HepG2 (cell line): Measurements from ENCODE around the gene DST. TPM values are rescaled to one million over a fixed set of nuclear protein-coding genes. Genes with fewer than 3 reads are reported as not detected.

Source experiments
- ATAC-seq: fragments of 200-7000 bp; cut with Tn5 transposase; 3 replicates; pipeline ENCODE4 v1.9.1; 2020; ENCODE audit warnings: mild to moderate bottlenecking, moderate library complexity
- BruUV-seq: library from RNA; stranded (reverse); fragments of 400-500 nt; replicated peaks from 2 replicates; lab custom pipeline; 2021; lab: Mats Ljungman, UMichigan
- CTCF ChIA-PET: fragments of 300-600 bp; formaldehyde crosslinking; extraction: SDS; loops from one replicate; lab custom pipeline; 2021; ENCODE audit warnings: low total read pairs, inconsistent platforms, low intra/inter-chr PET ratio; lab: Yijun Ruan, JAX
- POLR2A ChIA-PET: fragments of 350-600 bp; sonication (Branson Sonifier 250); formaldehyde crosslinking; loops from one replicate; lab custom pipeline; 2020; ENCODE audit warnings: antibody characterized with exemption, inconsistent platforms; lab: Yijun Ruan, JAX
- DNase-seq: peaks from one replicate; pipeline ENCODE4 v3.0.0-alpha.2; 2015; ENCODE audit warnings: low spot score
- FAIRE-seq: peaks from 3 replicates; lab custom pipeline; 2011; peaks lifted over from hg19 to GRCh38; lab: Jason Lieb, UNC
- H2AFZ ChIP-seq: one replicate; pipeline ENCODE4 v1.6.1; 2011; ENCODE audit warnings: low read length, inconsistent platforms
- H3K27ac ChIP-seq: fragments of 300-600 bp; 3 replicates; pipeline ENCODE4 v1.8.0; 2011; ENCODE audit warnings: mixed run types, mild to moderate bottlenecking, mixed read lengths, low read length, inconsistent platforms; ENCODE audit not compliant: insufficient read depth; ENCODE audit errors: extremely low read length
- H3K27me3 ChIP-seq, 2 experiments: fragments of 200-600 bp in 1 of 2; 2 replicates in 1 of 2; 3 replicates in 1 of 2; pipeline versions ENCODE4 v1.6.0 to v1.8.0; 2011; ENCODE audit warnings: low read length in 2 of 2, mild to moderate bottlenecking in 2 of 2, moderate library complexity in 2 of 2, inconsistent platforms in 1 of 2; ENCODE audit not compliant: insufficient read depth in 2 of 2, control insufficient read depth in 1 of 2
- H3K36me3 ChIP-seq, 2 experiments: fragments of 200-600 bp in 1 of 2; replicated peaks in 1 of 2; 2 replicates in 1 of 2; 3 replicates in 1 of 2; pipeline versions ENCODE4 v1.5.1 to v1.8.0; 2011; ENCODE audit warnings: low read length in 2 of 2, inconsistent platforms in 1 of 2; ENCODE audit not compliant: insufficient read depth in 2 of 2, control insufficient read depth in 1 of 2
- H3K4me1 ChIP-seq: 2 replicates; pipeline ENCODE4 v1.5.1; 2012; ENCODE audit warnings: low read length, inconsistent platforms; ENCODE audit not compliant: insufficient read depth
- H3K4me2 ChIP-seq: 2 replicates; pipeline ENCODE4 v1.6.0; 2011; ENCODE audit warnings: low read depth, low read length, inconsistent platforms
- H3K4me3 ChIP-seq, 3 experiments: fragments of 200-600 bp in 1 of 3; sonication (generic), shearing (Covaris generic) in 1 of 3; replicated peaks in 1 of 3; 2 replicates each; pipeline ENCODE4 v1.5.1; 2011 to 2016; ENCODE audit warnings: low read length in 3 of 3, inconsistent platforms in 2 of 3, low read depth in 2 of 3, mild to moderate bottlenecking in 2 of 3, control low read depth in 1 of 3, mixed read lengths in 1 of 3; ENCODE audit not compliant: insufficient read depth in 1 of 3
- H3K79me2 ChIP-seq: one replicate; pipeline ENCODE4 v1.6.1; 2011; ENCODE audit warnings: low read length, inconsistent platforms; ENCODE audit not compliant: insufficient read depth
- H3K9ac ChIP-seq: 2 replicates; pipeline ENCODE4 v1.6.0; 2011; ENCODE audit warnings: mild to moderate bottlenecking, low read depth, low read length, inconsistent platforms; ENCODE audit not compliant: insufficient read depth
- H3K9me3 ChIP-seq: 2 replicates; pipeline ENCODE4 v1.5.1; 2012; ENCODE audit warnings: mild to moderate bottlenecking, low read length
- H4K20me1 ChIP-seq: 2 replicates; pipeline ENCODE4 v1.6.0; 2011; ENCODE audit warnings: inconsistent platforms, mild to moderate bottlenecking, low read length, moderate library complexity; ENCODE audit not compliant: insufficient read depth
- CENPBD1 ChIP-seq: sonication (generic); formaldehyde crosslinking; IDR thresholded peaks from 2 replicates; pipeline ENCODE4 v1.8.0; 2022; ENCODE audit warnings: missing genetic modification reagents, low read depth, mild to moderate bottlenecking, borderline replicate concordance
- DDIT3 ChIP-seq: sonication (generic); formaldehyde crosslinking; IDR thresholded peaks from 2 replicates; pipeline ENCODE4 v1.4.0; 2020; ENCODE audit warnings: mild to moderate bottlenecking, missing genetic modification reagents
- FOXO4 ChIP-seq: sonication (generic); formaldehyde crosslinking; conservative IDR thresholded peaks from 2 replicates; pipeline ENCODE4 v1.8.1; 2023; ENCODE audit warnings: missing genetic modification reagents
- IKZF5 ChIP-seq: IDR thresholded peaks from 2 replicates; pipeline ENCODE4 v1.6.1; 2018; ENCODE audit warnings: missing genetic modification reagents, mild to moderate bottlenecking, missing compliant biosample characterization
- KLF12 ChIP-seq: sonication (generic); formaldehyde crosslinking; IDR thresholded peaks from 2 replicates; pipeline ENCODE4 v1.4.0; 2020; ENCODE audit warnings: missing genetic modification reagents, borderline replicate concordance
- KMT2B ChIP-seq: IDR thresholded peaks from 2 replicates; pipeline ENCODE4 v1.6.1; 2016; ENCODE audit warnings: missing genetic modification reagents, missing compliant biosample characterization
- MEF2D ChIP-seq: sonication (generic); formaldehyde crosslinking; IDR thresholded peaks from 2 replicates; pipeline ENCODE4 v1.5.1; 2020; ENCODE audit warnings: mild to moderate bottlenecking, missing genetic modification reagents
- PBX2 ChIP-seq: IDR thresholded peaks from 2 replicates; pipeline ENCODE4 v1.6.1; 2016; ENCODE audit warnings: control low read depth
- SMAD9 ChIP-seq: sonication (generic); formaldehyde crosslinking; IDR thresholded peaks from 2 replicates; pipeline ENCODE4 v1.5.1; 2020; ENCODE audit warnings: mild to moderate bottlenecking, missing genetic modification reagents
- SMARCE1 ChIP-seq: fragments of 450-650 bp; IDR thresholded peaks from 2 replicates; pipeline ENCODE4 v1.6.1; 2017; ENCODE audit warnings: borderline replicate concordance
- TARDBP ChIP-seq: sonication (generic); formaldehyde crosslinking; IDR thresholded peaks from 2 replicates; pipeline ENCODE4 v1.8.0; 2022; ENCODE audit warnings: mild to moderate bottlenecking, missing genetic modification reagents
- TBX3 ChIP-seq: fragments of 450-650 bp; IDR thresholded peaks from 2 replicates; pipeline ENCODE4 v1.6.1; 2017; ENCODE audit warnings: antibody characterized with exemption, mild to moderate bottlenecking, inconsistent platforms, borderline replicate concordance
- ZFP37 ChIP-seq: sonication (generic); formaldehyde crosslinking; IDR thresholded peaks from 2 replicates; pipeline ENCODE4 v1.4.0; 2020; ENCODE audit warnings: missing genetic modification reagents, borderline replicate concordance
- ZNF235 ChIP-seq: sonication (generic); formaldehyde crosslinking; IDR thresholded peaks from 2 replicates; pipeline ENCODE4 v1.8.1; 2023; ENCODE audit warnings: mild to moderate bottlenecking, missing genetic modification reagents, borderline replicate concordance
- ZNF350 ChIP-seq: sonication (generic); formaldehyde crosslinking; IDR thresholded peaks from 2 replicates; pipeline ENCODE4 v1.4.0; 2020; ENCODE audit warnings: mild to moderate bottlenecking, low read depth, missing genetic modification reagents, borderline replicate concordance
- ZNF430 ChIP-seq: sonication (generic); formaldehyde crosslinking; IDR thresholded peaks from 2 replicates; pipeline ENCODE4 v1.9.0; 2021; ENCODE audit warnings: mild to moderate bottlenecking, missing genetic modification reagents
- ZNF431 ChIP-seq: sonication (generic); formaldehyde crosslinking; IDR thresholded peaks from 2 replicates; pipeline ENCODE4 v1.9.0; 2022; ENCODE audit warnings: missing genetic modification reagents, low read depth, mild to moderate bottlenecking, borderline replicate concordance
- ZNF468 ChIP-seq: sonication (generic); formaldehyde crosslinking; IDR thresholded peaks from 2 replicates; pipeline ENCODE4 v1.8.0; 2022; ENCODE audit warnings: mild to moderate bottlenecking, moderate library complexity, missing genetic modification reagents
- WGBS: methylation state at CpG from one replicate; pipeline ENCODE4 v1.1.6; 2017; ENCODE audit warnings: low lambda C conversion rate; 5-methylcytosine and 5-hydroxymethylcytosine counted together
- in situ Hi-C: cut with HindIII; loops from 2 replicates; pipeline ENCODE4 v1.10.0; 2017; ENCODE audit warnings: low pct_unique_long_range_greater_than_20kb; ENCODE audit not compliant: extremely low pct_ligation_motif_present
- intact Hi-C: fragments of 100-400 bp; cut with micrococcal nuclease; formaldehyde crosslinking; loops from one replicate; pipeline ENCODE4 v1.10.0; 2022; ENCODE audit not compliant: unreplicated experiment
- polyA plus RNA-seq, 8 experiments: library from polyadenylated mRNA; depleted of rRNA in 3 of 8; stranded (reverse) in 7 of 8; unstranded in 1 of 8; fragments of >200 nt; fragmentation: Illumina TruSeq in 4 of 8; extraction: Trizol in 4 of 8; gene quantifications; 2 replicates each; pipeline versions ENCODE4 v1.2.1 to v1.2.3, GENCODE V29; 2011 to 2016; ENCODE audit warnings: low read depth in 4 of 8, missing spikeins in 1 of 8, mixed read lengths in 1 of 8; ENCODE audit not compliant: insufficient read depth in 1 of 8
- total RNA-seq, 5 experiments: library from RNA; depleted of rRNA; stranded (reverse); fragments of >200 nt; fragmentation: Illumina TruSeq; extraction: Trizol; gene quantifications; 2 replicates each; pipeline ENCODE4 v1.2.3, GENCODE V29; 2016; ENCODE audit warnings: low read depth in 1 of 5

DST gene
- total and polyA plus RNA-seq, 2 of the 13 experiments (the other 11 are each of a cell fraction or from before 2014, with no cell fraction given), result 64.4 to 89.0 TPM

GRCh38 chr6:56628105-56628504 is 14.6 kb downstream of the DST start:
- no peak overlapping the region for H3K4me3 ChIP-seq
- H4K20me1 ChIP-seq, result no peaks in the 10 kb centered on the region
- WGBS, result 96% methylated on average over 5 of the region's 5 CpGs
- TF ChIP-seq FOXO4 (CRISPR knock-in tag) (no peak), MEF2D (no peak), ZFP37 (CRISPR knock-in tag) (no peak), CENPBD1 (CRISPR knock-in tag) (no peak), DDIT3 (CRISPR knock-in tag) (no peak), ZNF430 (CRISPR knock-in tag) (no peak), ZNF235 (CRISPR knock-in tag) (no peak), KMT2B (CRISPR knock-in tag) (no peak), PBX2 (no peak), TARDBP (CRISPR knock-in tag) (no peak), TBX3 (no peak), ZNF431 (CRISPR knock-in tag) (no peak), SMAD9 (CRISPR knock-in tag) (no peak), KLF12 (CRISPR knock-in tag) (no peak), ZNF468 (CRISPR knock-in tag) (no peak), SMARCE1 (no peak), ZNF350 (no peak), IKZF5 (no peak)
- H3K4me1 ChIP-seq, result peaks cover 25% of the 10 kb centered on the region
- no peaks in the 10 kb centered on the region for H3K27me3 ChIP-seq
- ChIA-PET CTCF (no interaction called here), POLR2A (no interaction called here)
- peaks cover 8 to 14% of the 10 kb centered on the region in 2 experiments for H3K36me3 ChIP-seq
- H3K4me2 ChIP-seq, result no peak overlapping the region
- in situ Hi-C loops, result no loop called here
- H3K79me2 ChIP-seq, result no peaks in the 10 kb centered on the region
- no peak overlapping the region for H2AFZ ChIP-seq
- no peaks in the 10 kb centered on the region for H3K9me3 ChIP-seq
- H3K27ac ChIP-seq, result no peak overlapping the region
- intact Hi-C loops, result no loop called here
- H3K9ac ChIP-seq, result no peak overlapping the region
- DNase-seq, result no peak
- no TSS peak for BruUV-seq
- no peak for FAIRE-seq
- ATAC-seq, result no peak
